CD8-positive, alpha-beta memory T cell (primary cell): Measurements from ENCODE around the gene RMND5A. TPM values are rescaled to one million over a fixed set of nuclear protein-coding genes. Genes with fewer than 3 reads are reported as not detected.
"Not testable (repeated sequence)": the region's sequence is repeated elsewhere in the genome, so short reads cannot be mapped to it uniquely, and the experiment has no call there.

ENCODE experiments used
- CTCF ChIA-PET: fragments of 350-600 bp; sonication (Branson Sonifier 250); formaldehyde crosslinking; loops from one replicate; lab custom pipeline; 2021; ENCODE audit warnings: antibody characterized with exemption; lab: Charles Lee
- POLR2A ChIA-PET: fragments of 350-600 bp; sonication (Branson Sonifier 250); formaldehyde crosslinking; loops from one replicate; lab custom pipeline; 2021; ENCODE audit warnings: antibody characterized with exemption; lab: Charles Lee
- DNase-seq, 5 donors: peaks; one replicate each; pipeline versions ENCODE4 v3.0.0 to v3.0.0-alpha.2; 2020 to 2022; ENCODE audit warnings: mixed read lengths in 1 of 5
- H3K27ac ChIP-seq: one replicate; pipeline ENCODE4 v1.7.0; 2013; ENCODE audit warnings: low read depth, mild to moderate bottlenecking, low read length, moderate library complexity
- H3K27me3 ChIP-seq: 2 replicates; pipeline ENCODE4 v1.7.0; 2013; ENCODE audit warnings: low read length, mild to moderate bottlenecking; ENCODE audit not compliant: insufficient read depth, poor library complexity, severe bottlenecking
- H3K36me3 ChIP-seq: 2 replicates; pipeline ENCODE4 v1.7.0; 2013; ENCODE audit warnings: mild to moderate bottlenecking, low read length, moderate library complexity; ENCODE audit not compliant: insufficient read depth
- H3K4me1 ChIP-seq: 2 replicates; pipeline ENCODE4 v1.7.0; 2013; ENCODE audit warnings: mild to moderate bottlenecking, low read length, moderate library complexity; ENCODE audit not compliant: insufficient read depth
- H3K4me3 ChIP-seq: 2 replicates; pipeline ENCODE4 v1.7.0; 2013; ENCODE audit warnings: mild to moderate bottlenecking, low read length
- H3K9me3 ChIP-seq: 2 replicates; pipeline ENCODE4 v1.7.0; 2013; ENCODE audit warnings: mild to moderate bottlenecking, low read length
- H3K27ac Mint-ChIP-seq, 8 donors: one replicate each; pipeline ENCODE4 v1.8.0; 2020 to 2021; ENCODE audit warnings: mixed read lengths in 8 of 8, mild to moderate bottlenecking in 6 of 8, inconsistent platforms in 3 of 8, moderate library complexity in 3 of 8
- H3K27me3 Mint-ChIP-seq, 2 donors: one replicate each; pipeline ENCODE4 v1.8.0; 2020 to 2021; ENCODE audit warnings: mixed read lengths in 2 of 2, mild to moderate bottlenecking in 1 of 2, moderate library complexity in 1 of 2
- H3K36me3 Mint-ChIP-seq, 3 donors: one replicate each; pipeline ENCODE4 v1.8.0; 2020 to 2021; ENCODE audit warnings: mixed read lengths in 3 of 3, inconsistent platforms in 1 of 3, mild to moderate bottlenecking in 1 of 3
- H3K4me1 Mint-ChIP-seq, 3 donors: one replicate each; pipeline ENCODE4 v1.8.0; 2020 to 2021; ENCODE audit warnings: mixed read lengths in 3 of 3, inconsistent platforms in 1 of 3, mild to moderate bottlenecking in 1 of 3
- H3K4me3 Mint-ChIP-seq, 7 donors: one replicate each; pipeline ENCODE4 v1.8.0; 2020 to 2021; ENCODE audit warnings: mixed read lengths in 7 of 7, mild to moderate bottlenecking in 6 of 7, moderate library complexity in 4 of 7, inconsistent platforms in 2 of 7
- H3K9me3 Mint-ChIP-seq, 5 donors: one replicate each; pipeline ENCODE4 v1.8.0; 2020 to 2022; ENCODE audit warnings: mixed read lengths in 5 of 5, mild to moderate bottlenecking in 3 of 5, moderate library complexity in 2 of 5, inconsistent platforms in 1 of 5
- polyA plus RNA-seq: library from polyadenylated mRNA; unstranded; fragments of 300-500 nt; fragmentation: Illumina TruSeq; gene quantifications from one replicate; pipeline ENCODE4 v1.2.3, GENCODE V29; 2021
- total RNA-seq, 2 experiments: library from RNA; stranded (reverse); gene quantifications; one replicate each; pipeline ENCODE4 v1.2.3, GENCODE V29; 2021

RMND5A gene
- total and polyA plus RNA-seq, 3 experiments from 2014 or later = 20.7 to 63.5 (median 57.7) TPM

DNA sequence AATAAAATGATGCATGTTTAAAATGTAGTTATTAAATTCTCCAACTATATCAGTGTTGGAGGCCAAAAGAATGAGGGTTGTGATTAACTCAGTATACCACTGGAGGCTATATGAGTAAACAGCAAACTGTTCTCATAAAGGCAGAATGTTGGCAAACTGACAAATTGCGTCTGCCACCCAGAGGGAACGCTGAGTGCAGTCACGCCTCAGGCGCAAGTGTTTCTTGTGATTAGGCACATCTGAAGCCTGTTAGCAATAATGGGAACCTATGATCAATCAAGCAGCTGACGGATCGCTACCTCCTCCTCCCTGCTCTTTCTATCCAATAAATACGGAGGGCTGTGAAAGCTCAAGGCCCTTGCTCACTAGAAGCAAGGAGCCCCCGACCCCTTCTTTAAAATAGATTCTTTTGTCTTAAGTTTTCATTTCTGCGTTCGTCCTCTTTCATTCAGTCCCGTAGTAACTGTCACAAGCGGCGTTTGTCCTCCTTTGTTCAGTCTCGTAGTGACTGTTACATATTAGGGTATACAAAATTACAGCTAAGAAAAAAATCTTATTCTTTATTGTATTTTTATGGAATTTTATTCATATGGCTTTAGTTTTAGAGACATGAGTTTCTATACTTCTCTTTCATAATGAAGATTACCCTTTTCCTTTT is 16.3 kb upstream of the RMND5A start:
- DNase-seq = no peak
- no peak overlapping the region for H3K27ac ChIP-seq
- POLR2A ChIA-PET = no interaction called here
- H3K27ac Mint-ChIP-seq = no peak overlapping the region
- no peaks in the 10 kb centered on the region for H3K36me3 Mint-ChIP-seq
- peaks cover 3 to 7% of the 10 kb centered on the region in 2 donors for H3K27me3 Mint-ChIP-seq
- H3K36me3 ChIP-seq = no peaks in the 10 kb centered on the region
- CTCF ChIA-PET = interaction anchor here (0.6 to 1.4 kb wide), 2 partner anchors 16 to 1331 kb away, joined by 3 read pairs; no protein-coding TSS in a partner anchor
- H3K4me3 ChIP-seq = no peak overlapping the region
- H3K9me3 Mint-ChIP-seq = no peaks in the 10 kb centered on the region
- no peaks in the 10 kb centered on the region for H3K27me3 ChIP-seq
- no peaks in the 10 kb centered on the region for H3K9me3 ChIP-seq
- H3K4me3 Mint-ChIP-seq = no peak overlapping the region
- no peaks in the 10 kb centered on the region for H3K4me1 ChIP-seq
- H3K4me1 Mint-ChIP-seq = no peaks in the 10 kb centered on the region

DNA sequence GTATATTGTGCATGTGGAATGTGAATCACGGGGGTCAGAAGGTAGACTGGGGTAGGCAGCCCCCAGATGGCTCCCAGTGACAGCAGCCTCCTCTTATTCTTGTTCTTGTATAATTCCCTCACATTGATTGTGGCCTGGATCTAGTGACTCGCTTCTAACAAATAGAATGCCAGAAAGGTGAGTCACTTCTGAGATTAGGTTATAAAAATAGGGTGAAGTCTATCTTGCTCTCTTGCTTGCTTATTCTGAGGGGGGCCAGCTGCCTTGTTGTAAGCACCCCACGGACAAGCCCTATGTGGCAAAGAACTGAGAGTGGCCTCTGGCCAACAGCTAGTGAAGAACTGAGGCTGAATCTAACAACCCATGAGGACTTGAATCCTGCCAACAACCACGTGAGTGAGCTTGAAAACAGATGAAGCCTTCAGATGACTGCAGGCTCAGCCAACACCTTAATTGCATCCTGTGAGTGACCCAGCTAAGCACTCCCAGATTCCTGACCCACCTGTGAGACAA is 15.6 kb upstream of the RMND5A start:
- Histone ChIP-seq H3K27me3 (no peaks in the 10 kb centered on the region), H3K4me3 (no peak overlapping the region), H3K36me3 (no peaks in the 10 kb centered on the region), H3K4me1 (no peaks in the 10 kb centered on the region), H3K27ac (no peak overlapping the region), H3K9me3 (no peaks in the 10 kb centered on the region)
- Mint-ChIP-seq H3K36me3 (no peaks in the 10 kb centered on the region), H3K27me3 (peaks cover 3 to 7% of the 10 kb centered on the region in 2 donors), H3K27ac (no peak overlapping the region), H3K4me1 (no peaks in the 10 kb centered on the region), H3K9me3 (no peaks in the 10 kb centered on the region), H3K4me3 (no peak overlapping the region)
- DNase-seq = no peak
- ChIA-PET CTCF (interaction anchor here (1.4 kb wide), 1 partner anchor 17 kb away, joined by 3 read pairs; no protein-coding TSS in a partner anchor), POLR2A (no interaction called here)

DNA sequence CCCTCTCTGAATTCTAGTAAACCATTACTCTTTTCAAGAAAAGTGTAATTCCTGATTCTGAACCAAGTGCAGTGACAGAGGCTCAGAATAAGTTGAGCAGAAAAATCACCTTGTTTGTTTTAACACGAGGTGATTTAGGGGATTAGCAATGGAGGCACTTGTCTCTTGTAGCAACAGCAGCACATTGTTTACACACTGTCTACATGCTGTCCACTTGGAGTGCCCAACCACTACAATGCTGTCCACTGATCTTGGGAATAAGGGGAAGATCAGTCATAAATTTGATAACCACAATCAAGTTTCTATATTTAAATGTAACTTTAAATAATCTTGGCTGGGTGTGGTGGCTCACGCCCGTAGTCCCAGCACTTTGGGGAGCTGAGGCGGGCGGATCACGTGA is 13.9 kb upstream of the RMND5A start:
- ChIA-PET CTCF (no interaction called here), POLR2A (no interaction called here)
- H3K4me1 ChIP-seq = no peaks in the 10 kb centered on the region
- H3K36me3 ChIP-seq = no peaks in the 10 kb centered on the region
- Mint-ChIP-seq H3K4me1 (no peaks in the 10 kb centered on the region), H3K27ac (no peak overlapping the region), H3K36me3 (no peaks in the 10 kb centered on the region), H3K27me3 (peaks cover 5 to 7% of the 10 kb centered on the region in 2 donors), H3K4me3 (no peak overlapping the region), H3K9me3 (peaks cover 0 to 6% (median 2%) of the 10 kb centered on the region in 5 donors)
- no peak overlapping the region for H3K4me3 ChIP-seq
- DNase-seq = no peak
- H3K9me3 ChIP-seq = no peaks in the 10 kb centered on the region
- H3K27me3 ChIP-seq = no peaks in the 10 kb centered on the region
- H3K27ac ChIP-seq = no peak overlapping the region

DNA sequence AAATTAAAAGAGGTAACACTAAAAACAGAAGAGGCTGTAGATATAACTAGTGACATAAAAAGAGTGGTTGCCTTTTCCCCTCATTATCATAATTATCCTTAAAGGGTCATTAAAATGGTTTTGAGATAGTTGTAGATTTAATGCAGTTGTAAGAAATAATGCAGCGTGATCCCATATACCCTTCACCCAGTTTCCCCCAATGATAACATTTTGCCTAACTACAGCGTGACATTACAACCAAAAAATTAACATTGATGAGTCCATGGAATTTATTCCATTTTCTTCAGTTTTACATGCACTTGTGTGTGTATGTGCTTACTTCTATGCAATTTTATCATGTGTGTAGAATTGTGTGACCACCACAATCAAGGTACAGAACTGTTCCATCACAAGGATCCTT is 13.2 kb upstream of the RMND5A start:
- Mint-ChIP-seq H3K36me3 (no peaks in the 10 kb centered on the region), H3K4me3 (no peak overlapping the region), H3K27ac (no peak overlapping the region), H3K9me3 (peaks cover 0 to 6% (median 2%) of the 10 kb centered on the region in 5 donors), H3K27me3 (peaks cover 5 to 7% of the 10 kb centered on the region in 2 donors), H3K4me1 (no peaks in the 10 kb centered on the region)
- no peak for DNase-seq
- H3K9me3 ChIP-seq = no peaks in the 10 kb centered on the region
- POLR2A ChIA-PET = no interaction called here
- H3K4me1 ChIP-seq = no peaks in the 10 kb centered on the region
- H3K27ac ChIP-seq = no peak overlapping the region
- no peak overlapping the region for H3K4me3 ChIP-seq
- H3K27me3 ChIP-seq = no peaks in the 10 kb centered on the region
- CTCF ChIA-PET = no interaction called here
- no peaks in the 10 kb centered on the region for H3K36me3 ChIP-seq

DNA sequence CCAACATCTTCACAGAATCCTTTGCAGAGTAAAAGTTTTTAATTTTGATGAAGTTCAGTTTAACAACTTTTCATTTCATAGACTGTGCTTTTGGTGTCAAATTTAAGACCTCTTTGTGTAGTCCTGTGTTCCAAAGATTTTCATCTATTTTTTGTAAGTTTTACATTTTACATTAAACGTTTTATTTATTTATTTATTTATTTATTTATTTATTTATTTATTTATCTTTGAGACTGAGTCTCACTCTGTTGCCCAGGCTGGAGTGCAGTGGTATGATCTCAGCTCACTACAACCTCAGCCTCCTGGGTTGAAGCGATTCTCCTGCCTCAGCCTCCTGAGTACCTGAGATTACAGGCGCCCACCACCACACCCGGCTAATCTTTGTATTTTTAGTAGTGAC is 12.0 kb upstream of the RMND5A start:
- CTCF ChIA-PET, H3K27me3 Mint-ChIP-seq, H3K27ac Mint-ChIP-seq, H3K9me3 Mint-ChIP-seq, POLR2A ChIA-PET, H3K27me3 ChIP-seq, H3K4me3 ChIP-seq, DNase-seq, H3K36me3 ChIP-seq, H3K4me1 ChIP-seq, H3K4me1 Mint-ChIP-seq, H3K36me3 Mint-ChIP-seq, H3K9me3 ChIP-seq, H3K27ac ChIP-seq, H3K4me3 Mint-ChIP-seq: not testable (repeated sequence)

DNA sequence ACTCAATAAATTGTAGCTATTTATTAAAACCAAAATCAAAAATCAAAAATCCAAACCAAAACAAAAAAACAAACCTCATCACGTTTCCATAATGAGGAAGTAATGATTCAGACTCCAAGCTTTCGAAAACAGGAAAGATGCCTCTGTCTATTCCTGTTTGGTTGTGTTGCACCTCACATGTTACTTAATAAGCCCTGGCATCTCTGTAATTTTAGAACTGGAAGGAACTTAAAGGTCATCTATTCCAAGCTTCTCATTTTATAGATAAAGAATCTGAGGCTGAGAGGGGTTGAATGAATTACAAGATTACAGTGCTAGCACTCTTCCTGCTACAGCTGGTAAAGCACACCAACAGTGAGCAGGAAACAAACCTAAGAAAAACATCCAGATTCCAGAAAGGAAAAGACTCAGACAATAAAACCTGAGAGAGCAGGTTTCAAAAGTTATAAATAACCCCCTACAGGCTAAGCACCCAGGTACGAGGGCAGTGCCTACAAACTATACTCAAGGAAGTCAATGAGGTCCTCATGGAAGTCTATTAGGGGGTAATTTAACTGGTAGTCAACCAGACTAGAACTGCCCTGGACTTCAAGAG is 5.4 kb upstream of the RMND5A start:
- H3K27ac Mint-ChIP-seq, H3K4me3 ChIP-seq: not testable (repeated sequence)

DNA sequence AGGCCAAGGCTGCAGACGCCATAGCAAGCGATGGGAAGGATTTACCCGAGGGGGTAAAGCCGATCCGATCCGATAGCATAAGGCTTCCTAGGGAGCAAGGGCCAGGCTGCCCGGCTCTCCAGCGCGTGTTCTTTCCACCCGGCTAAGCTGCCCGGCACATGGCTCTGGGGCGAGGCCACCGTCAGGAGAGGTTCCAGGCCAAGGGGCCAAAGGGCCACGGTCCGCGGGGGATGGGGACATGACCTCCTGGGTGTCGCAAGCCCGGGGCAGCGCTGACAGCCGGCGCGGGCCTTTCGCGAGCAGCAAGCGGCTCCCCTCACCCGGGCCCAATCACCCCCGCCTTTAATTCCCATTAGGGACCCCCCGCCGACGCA is 841 bp upstream of the RMND5A start:
- Mint-ChIP-seq H3K4me1 (peaks cover 4 to 13% (median 5%) of the 10 kb centered on the region in 3 donors), H3K27ac (peak overlapping the region in 4 of 8 donors; percentile 82 to 96 (median 89)), H3K4me3 (peak overlapping the region in 5 of 7 donors; percentile 80 to 88 (median 84))
- H3K4me1 ChIP-seq, H3K9me3 Mint-ChIP-seq, H3K36me3 ChIP-seq, H3K9me3 ChIP-seq, H3K36me3 Mint-ChIP-seq, H3K27me3 ChIP-seq, H3K27me3 Mint-ChIP-seq, CTCF ChIA-PET, POLR2A ChIA-PET, DNase-seq, H3K4me3 ChIP-seq: not testable (repeated sequence)
- H3K27ac ChIP-seq = peak overlapping the region; percentile 16

More for the DNA sequence above, 5.4 kb upstream of the RMND5A start:
- H3K27me3 Mint-ChIP-seq, H3K9me3 ChIP-seq, H3K9me3 Mint-ChIP-seq, H3K36me3 Mint-ChIP-seq, CTCF ChIA-PET, H3K27me3 ChIP-seq, DNase-seq, H3K4me3 Mint-ChIP-seq, H3K4me1 Mint-ChIP-seq, H3K4me1 ChIP-seq, POLR2A ChIA-PET, H3K36me3 ChIP-seq, H3K27ac ChIP-seq: not testable (repeated sequence)

DNA sequence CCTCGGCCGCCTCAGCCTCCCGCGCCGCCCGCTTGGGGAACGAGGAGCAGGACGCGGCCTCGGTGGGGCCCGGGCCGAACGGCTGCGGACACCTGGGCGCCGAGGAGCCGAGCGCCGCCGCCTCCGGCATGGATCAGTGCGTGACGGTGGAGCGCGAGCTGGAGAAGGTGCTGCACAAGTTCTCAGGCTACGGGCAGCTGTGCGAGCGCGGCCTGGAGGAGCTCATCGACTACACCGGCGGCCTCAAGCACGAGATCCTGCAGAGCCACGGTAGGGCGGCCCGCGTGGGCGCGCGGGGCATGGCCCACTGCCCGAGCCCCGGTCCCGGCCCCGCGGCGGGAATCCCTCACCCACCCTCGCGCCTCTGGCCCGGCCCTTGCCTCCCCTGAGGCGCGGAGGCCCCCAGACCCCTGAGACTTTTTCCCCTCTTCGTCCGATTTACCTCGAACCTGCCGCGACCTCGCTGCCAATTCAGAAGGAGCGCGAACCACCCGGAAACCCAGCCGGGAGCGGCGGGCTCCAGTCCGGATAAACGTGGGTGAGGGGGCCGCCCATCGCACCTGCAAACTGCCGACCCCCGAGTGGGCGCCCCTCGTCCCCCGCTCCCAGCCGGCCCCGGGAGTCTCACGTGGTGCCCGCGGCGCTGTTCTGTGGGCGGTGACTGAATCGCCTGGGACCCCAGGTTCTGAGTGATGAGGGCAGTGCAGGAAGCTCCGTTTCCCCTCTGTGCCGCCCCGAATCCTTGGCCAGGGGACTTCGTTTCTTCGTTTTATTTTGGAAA is 639 bp downstream of the RMND5A start:
- peak; percentile 41 to 77 (median 68) for DNase-seq
- H3K9me3 Mint-ChIP-seq, POLR2A ChIA-PET, H3K4me1 ChIP-seq, CTCF ChIA-PET, H3K36me3 Mint-ChIP-seq, H3K27me3 ChIP-seq, H3K27me3 Mint-ChIP-seq, H3K9me3 ChIP-seq, H3K36me3 ChIP-seq: not testable (repeated sequence)
- Mint-ChIP-seq H3K4me1 (peaks cover 5 to 13% (median 5%) of the 10 kb centered on the region in 3 donors), H3K4me3 (peak overlapping the region; percentile 83 to 92 (median 86)), H3K27ac (peak overlapping the region in 7 of 8 donors; percentile 43 to 83 (median 75))
- Histone ChIP-seq H3K27ac (peak overlapping the region; percentile 16), H3K4me3 (peak overlapping the region; percentile 62)
